Brain microvascular endothelial cell (primary cell): ENCODE measurements around the gene KHDC4.

ENCODE experiments used
- DNase-seq: peaks from one replicate; pipeline ENCODE4 v3.0.0-alpha.2; 2020
- H3K27ac ChIP-seq: fragments of 250-450 bp; sonication (Bioruptor Pico); 2 replicates; pipeline ENCODE4 v1.5.1; 2020; ENCODE audit warnings: mild to moderate bottlenecking, moderate library complexity
- H3K27me3 ChIP-seq: fragments of 250-450 bp; sonication (Bioruptor Pico); replicated peaks from 2 replicates; pipeline ENCODE4 v1.5.1; 2020; ENCODE audit warnings: mild to moderate bottlenecking
- H3K36me3 ChIP-seq: fragments of 250-450 bp; sonication (Bioruptor Pico); replicated peaks from 2 replicates; pipeline ENCODE4 v1.5.1; 2020; ENCODE audit warnings: mild to moderate bottlenecking
- H3K4me3 ChIP-seq: 2 replicates; pipeline ENCODE4 v1.5.1; 2011; ENCODE audit warnings: low read depth, mild to moderate bottlenecking, control low read depth, low read length, moderate library complexity
- in situ Hi-C: cut with HindIII; loops from 2 replicates; pipeline ENCODE4 v1.10.0; 2017; ENCODE audit warnings: low sequenced_read_pairs, low pct_ligation_motif_present
- TF ChIP-seq, protein P1 (sequence below): IDR thresholded peaks from 2 replicates; pipeline ENCODE4 v1.5.1; 2011; ENCODE audit warnings: low read depth, mild to moderate bottlenecking, moderate library complexity, low read length, control low read depth, inconsistent platforms; ENCODE audit errors: missing control alignments

KHDC4 gene

DNA sequence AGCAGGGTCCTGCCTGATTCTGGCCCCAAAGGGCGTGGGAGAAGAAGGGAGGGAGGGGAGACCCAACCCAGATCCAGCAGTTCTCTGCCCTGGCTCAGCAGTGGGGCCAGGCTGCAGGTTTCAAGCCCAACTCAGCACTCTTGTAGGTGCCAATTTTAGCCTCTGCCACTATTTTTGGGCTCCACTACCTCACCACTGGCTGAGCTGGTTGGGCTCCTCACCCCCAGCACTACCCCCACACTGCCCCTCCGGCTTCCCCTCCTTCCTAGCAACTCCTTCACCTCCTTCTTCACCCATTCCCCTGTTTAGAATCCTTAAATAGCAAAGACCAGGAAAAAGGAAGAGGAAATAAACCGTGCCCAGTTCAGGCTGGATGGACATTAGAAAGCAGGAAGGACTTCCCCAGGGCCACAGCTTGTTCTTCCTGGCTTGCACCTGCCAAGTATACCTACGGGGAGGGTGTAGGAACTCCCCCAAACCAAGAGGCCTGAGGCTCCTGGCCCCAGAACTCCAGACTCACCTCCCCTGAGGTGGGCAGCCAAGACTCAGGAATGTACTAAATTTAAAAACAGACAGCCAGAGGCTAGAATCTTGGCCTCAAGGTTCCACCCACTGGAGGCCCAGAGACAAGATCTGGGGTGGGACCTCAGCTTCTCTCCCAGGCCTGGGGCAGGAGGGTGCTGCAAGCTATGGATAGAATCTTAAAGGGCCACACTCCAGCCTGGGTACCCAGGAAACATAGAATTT, 45.6 kb upstream of the KHDC4 start:
- TF ChIP-seq, protein P1, sequence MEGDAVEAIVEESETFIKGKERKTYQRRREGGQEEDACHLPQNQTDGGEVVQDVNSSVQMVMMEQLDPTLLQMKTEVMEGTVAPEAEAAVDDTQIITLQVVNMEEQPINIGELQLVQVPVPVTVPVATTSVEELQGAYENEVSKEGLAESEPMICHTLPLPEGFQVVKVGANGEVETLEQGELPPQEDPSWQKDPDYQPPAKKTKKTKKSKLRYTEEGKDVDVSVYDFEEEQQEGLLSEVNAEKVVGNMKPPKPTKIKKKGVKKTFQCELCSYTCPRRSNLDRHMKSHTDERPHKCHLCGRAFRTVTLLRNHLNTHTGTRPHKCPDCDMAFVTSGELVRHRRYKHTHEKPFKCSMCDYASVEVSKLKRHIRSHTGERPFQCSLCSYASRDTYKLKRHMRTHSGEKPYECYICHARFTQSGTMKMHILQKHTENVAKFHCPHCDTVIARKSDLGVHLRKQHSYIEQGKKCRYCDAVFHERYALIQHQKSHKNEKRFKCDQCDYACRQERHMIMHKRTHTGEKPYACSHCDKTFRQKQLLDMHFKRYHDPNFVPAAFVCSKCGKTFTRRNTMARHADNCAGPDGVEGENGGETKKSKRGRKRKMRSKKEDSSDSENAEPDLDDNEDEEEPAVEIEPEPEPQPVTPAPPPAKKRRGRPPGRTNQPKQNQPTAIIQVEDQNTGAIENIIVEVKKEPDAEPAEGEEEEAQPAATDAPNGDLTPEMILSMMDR = no peak
- no peaks in the 10 kb centered on the region for H3K36me3 ChIP-seq
- in situ Hi-C loops = no loop called here
- DNase-seq = no peak
- H3K27me3 ChIP-seq = no peaks in the 10 kb centered on the region
- H3K27ac ChIP-seq = peak overlapping the region; percentile 67
- H3K4me3 ChIP-seq = peak overlapping the region; percentile 90

DNA sequence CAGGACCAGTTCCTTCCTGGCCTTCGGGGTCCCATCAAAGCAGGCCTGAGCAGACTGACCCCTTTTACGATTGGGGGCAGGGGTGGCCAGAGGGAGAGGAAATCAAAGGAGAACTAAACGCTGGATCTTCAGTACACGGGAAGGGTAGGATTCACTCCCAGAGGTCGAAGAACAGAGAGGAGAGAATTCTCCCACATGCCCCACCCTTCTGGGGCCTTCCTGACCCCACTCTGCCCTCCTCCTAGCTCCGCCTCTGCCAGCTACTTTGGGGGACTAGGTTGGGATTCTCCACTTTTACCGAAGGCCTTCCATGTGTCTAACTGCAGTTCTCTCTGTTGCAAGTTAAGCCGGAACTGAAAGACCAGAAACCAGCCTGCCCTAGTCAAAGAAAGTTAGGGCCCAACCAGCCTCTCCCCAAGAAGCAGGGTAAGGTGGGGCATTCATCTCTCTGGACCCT, 44.8 kb upstream of the KHDC4 start:
- TF ChIP-seq, protein P1 = no peak
- H3K36me3 ChIP-seq = peaks cover 4% of the 10 kb centered on the region
- peak overlapping the region; percentile 90 for H3K4me3 ChIP-seq
- H3K27ac ChIP-seq = peak overlapping the region; percentile 67
- in situ Hi-C loops = no loop called here
- no peak for DNase-seq
- no peaks in the 10 kb centered on the region for H3K27me3 ChIP-seq

DNA sequence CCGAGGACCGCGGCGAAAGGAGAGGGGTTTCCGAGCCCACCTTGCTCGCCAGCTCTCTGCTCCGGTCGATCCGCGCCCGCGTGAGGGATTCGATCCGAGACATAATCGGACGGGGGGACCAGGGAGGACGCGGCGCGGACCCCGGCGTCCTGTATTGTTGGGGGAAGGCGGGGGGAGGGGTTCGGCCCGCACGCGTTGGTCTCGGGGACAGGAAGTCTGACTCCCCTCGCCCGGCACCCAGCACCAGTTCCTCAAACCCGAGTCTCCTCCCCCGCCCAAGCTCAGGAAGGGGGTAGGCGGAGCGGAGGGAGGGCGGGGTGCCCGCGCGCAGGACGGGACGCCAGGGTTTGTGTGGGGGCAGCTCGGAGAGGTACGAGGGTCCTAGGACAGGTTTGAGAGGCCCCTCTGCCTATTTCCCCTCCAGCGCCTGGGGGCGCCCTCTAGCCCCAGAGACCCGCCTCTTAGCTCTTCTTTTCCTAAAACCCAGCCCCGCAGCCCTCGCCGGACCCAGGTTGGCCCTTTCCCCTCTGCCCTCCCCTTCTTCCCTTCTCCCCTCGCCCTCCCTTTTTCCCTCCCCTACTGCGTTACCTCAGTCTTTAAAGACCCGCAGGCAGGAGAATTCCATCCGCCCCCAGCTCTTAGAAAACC, 44.2 kb upstream of the KHDC4 start, which contains the start of gene ARHGEF2:
Gene ARHGEF2, minus strand, starts transcription at position 223 of the 648 bp plus-strand sequence. Its CDS starts 120 bp downstream, at position 103.
- DNase-seq = no peak
- H3K27ac ChIP-seq = peak within 1 kb of the TSS; percentile 67
- TF ChIP-seq, protein P1 = peak; percentile 59
- H3K36me3 ChIP-seq = peaks cover 4% of the 10 kb centered on the region
- peak within 1 kb of the TSS; percentile 90 for H3K4me3 ChIP-seq
- H3K27me3 ChIP-seq = no peaks in the 10 kb centered on the region
- in situ Hi-C loops = no loop called here

DNA sequence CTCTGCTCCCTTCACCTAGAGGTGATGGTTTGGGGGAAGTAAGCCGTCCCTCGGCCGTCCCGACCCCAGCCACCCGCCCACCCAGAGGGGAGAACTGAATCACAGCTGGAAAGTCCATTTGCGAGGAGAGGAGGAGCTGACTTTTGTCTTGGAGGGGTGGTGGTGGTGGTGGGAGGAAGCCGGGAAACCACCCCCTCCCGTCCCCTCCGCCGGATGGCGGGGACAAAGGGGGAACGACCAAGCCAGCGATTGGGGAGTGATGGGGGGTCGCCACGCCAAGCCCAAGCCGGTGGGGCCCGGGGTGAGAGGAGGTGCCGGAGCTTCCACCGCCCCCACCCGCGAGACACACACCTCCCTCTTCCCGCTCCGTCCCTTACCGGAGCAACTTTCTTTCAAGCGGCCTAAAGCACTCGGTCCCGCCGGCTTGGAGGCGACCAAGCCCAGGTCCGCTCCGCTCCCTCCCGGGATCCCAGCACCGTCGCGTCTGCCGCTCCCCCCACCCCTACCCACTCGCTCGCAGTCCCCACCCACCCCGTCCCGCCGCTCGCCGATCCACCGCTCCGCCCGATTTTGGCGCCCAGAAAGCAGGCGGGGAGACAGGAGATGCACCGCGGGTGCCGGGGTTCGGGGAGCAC, 43.6 kb upstream of the KHDC4 start:
- DNase-seq = no peak
- TF ChIP-seq, protein P1 = no peak
- Histone ChIP-seq H3K27me3 (no peaks in the 10 kb centered on the region), H3K36me3 (peaks cover 4% of the 10 kb centered on the region), H3K27ac (peak overlapping the region; percentile 67), H3K4me3 (peak overlapping the region; percentile 90)
- in situ Hi-C loops = no loop called here

DNA sequence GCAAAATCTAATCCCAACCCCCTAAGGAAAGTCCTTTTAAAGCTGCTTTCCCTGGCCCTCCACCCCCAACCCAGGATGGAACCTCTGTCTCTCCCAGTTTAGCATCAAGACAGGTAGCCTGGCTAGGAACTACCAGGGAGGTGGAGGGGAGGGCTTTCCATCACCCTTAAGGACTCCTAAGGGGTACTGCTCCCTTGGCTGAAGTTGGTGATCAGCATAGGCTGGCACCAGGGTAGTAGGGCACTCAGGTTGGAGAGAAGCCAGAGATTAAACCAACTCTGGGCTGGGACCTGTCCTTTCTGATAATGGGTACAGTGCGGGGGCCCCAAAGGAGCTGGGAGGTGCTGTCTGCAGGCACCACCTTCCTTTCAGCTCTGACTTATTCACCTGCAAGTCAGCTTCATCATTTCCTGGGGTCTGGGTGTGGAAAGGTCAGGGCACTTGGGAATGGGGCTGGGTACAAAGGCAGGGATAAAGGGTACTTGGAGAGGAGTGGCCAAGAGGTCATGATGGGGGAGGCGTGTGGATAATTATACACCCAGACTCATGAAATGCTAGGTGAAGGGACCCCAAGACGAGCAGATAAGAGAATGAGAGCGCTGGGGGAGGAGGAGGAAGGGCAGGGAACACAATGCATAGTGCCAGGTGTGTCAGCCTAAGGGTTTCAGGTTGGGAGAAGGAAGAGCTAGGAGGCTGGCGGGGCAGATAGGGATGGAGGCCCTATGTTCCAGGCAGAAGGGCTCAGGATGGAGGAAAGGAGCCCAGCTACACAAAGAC, 42.9 kb upstream of the KHDC4 start:
- Histone ChIP-seq H3K27ac (peak overlapping the region; percentile 67), H3K4me3 (peak overlapping the region; percentile 90), H3K27me3 (no peaks in the 10 kb centered on the region), H3K36me3 (peaks cover 6% of the 10 kb centered on the region)
- TF ChIP-seq, protein P1 = no peak
- in situ Hi-C loops = no loop called here
- no peak for DNase-seq
